GM12874 (cell line): ENCODE measurements around the gene CACNA1S.

Experiments
- TF ChIP-seq, protein P1 (sequence below): IDR thresholded peaks from 2 replicates; pipeline ENCODE4 v1.5.1; 2011; ENCODE audit warnings: low read depth, mild to moderate bottlenecking, control low read depth, low read length, moderate library complexity; ENCODE audit not compliant: insufficient read depth

The CACNA1S gene

GRCh38 chr1:201063145-201063544, 49.1 kb downstream of the CACNA1S start:
- TF ChIP-seq, protein P1, sequence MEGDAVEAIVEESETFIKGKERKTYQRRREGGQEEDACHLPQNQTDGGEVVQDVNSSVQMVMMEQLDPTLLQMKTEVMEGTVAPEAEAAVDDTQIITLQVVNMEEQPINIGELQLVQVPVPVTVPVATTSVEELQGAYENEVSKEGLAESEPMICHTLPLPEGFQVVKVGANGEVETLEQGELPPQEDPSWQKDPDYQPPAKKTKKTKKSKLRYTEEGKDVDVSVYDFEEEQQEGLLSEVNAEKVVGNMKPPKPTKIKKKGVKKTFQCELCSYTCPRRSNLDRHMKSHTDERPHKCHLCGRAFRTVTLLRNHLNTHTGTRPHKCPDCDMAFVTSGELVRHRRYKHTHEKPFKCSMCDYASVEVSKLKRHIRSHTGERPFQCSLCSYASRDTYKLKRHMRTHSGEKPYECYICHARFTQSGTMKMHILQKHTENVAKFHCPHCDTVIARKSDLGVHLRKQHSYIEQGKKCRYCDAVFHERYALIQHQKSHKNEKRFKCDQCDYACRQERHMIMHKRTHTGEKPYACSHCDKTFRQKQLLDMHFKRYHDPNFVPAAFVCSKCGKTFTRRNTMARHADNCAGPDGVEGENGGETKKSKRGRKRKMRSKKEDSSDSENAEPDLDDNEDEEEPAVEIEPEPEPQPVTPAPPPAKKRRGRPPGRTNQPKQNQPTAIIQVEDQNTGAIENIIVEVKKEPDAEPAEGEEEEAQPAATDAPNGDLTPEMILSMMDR: no peak

GRCh38 chr1:201062511-201063091, 49.6 kb downstream of the CACNA1S start:
- TF ChIP-seq, protein P1: no peak

DNA sequence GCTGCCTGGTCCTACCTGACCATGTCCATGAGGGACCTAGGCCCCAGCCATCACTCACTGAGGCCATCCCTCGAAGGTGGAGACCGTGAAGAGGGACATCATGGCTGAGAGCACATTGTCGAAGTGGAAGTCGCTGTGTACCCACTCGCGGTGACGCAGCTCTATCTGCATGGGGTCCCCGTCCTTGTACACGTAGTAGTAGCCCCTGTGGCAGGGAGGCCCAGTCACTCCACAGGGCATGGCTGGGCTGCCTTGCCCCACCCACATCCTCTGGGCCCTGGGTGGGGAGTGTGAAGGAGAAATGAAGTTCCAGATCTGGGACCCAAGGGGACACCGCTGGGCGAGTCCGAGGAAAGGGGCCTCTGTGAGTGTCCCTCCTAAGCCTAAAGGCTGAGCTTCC, 50.3 kb downstream of the CACNA1S start:
- TF ChIP-seq, protein P1: no peak

DNA sequence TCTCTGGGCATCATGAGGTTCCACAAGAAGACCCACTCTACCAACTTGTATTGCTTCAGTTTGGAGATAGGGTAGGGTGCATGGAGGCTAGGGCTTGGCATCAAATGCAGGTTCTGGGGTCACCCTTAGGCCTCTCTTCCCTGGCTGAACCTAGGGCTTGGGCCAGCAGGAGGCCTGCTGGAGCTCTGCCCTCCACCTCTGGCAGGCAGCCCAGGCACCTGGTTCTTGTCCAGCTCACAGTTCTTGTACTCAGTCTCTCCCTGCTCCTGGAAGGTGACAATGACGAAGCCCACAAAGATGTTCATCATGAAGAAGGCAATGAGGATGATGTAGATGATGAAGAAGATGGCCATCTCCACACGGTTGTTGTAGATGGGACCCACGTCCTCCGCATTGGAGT, 51.2 kb downstream of the CACNA1S start:
- TF ChIP-seq, protein P1: no peak

DNA sequence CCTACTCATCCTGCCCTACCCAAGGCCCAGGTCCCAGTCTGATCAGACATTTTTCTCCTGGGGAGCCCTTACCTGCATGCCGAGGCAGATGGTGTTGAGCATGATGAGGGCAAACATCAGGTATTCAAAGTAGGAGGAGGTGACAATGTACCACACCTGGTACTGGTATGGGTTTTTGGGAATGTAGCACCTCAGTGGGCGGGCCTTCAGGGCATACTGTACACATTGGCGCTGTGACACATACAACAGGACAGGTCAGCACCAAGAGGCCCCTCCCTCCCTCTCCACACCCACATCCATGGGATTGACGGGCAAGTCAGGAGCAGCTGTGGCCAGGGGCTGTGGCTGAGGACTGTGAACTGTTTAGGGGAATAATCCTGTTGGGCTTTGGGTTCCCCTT, 51.6 kb downstream of the CACNA1S start:
- TF ChIP-seq, protein P1: no peak

DNA sequence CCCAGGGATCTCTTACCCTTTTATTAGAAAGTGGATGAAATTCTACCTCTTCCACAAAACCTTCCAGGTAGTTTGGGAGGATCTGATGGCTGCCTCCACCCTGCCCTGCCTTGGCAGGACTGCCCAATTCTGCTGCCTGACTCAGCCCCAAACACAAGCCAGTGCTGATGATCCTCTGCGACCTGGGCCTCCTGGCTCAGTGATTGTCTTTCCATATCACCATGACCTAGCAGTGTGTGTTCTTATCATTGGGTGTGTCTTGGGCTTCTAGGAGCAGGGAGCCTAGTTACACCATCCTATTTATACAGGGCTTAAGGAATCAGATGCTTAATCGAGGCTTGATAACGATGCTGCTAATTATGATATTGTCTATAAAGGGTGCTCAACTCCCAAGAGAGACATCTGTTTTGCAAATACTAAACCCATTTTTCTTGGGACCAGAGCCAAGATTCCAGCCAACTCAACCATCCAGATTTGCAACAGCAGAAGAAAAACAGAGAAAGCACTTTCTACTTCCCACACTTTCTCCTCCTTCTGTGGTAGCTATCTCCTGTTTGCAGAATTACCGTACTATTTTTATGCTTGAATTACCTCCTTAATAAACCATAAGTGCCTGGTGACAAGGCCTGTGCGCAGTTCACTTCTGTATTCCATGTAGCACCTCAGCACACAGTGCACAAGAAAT, 52.2 kb downstream of the CACNA1S start:
- TF ChIP-seq, protein P1: no peak

GRCh38 chr1:201059401-201059800, 52.8 kb downstream of the CACNA1S start:
- TF ChIP-seq, protein P1: no peak
